ENCODE measurements around the gene MTX2.

The MTX2 gene

GRCh38 chr2:176269319-176270099, at the start of gene MTX2:
Gene MTX2 (plus strand): TSS chr2:176269442. CDS start chr2:176269630, 188 bp downstream.
- DNase-seq (ENCODE audit: low read depth, low spot score) = peak; percentile 16

GRCh38 chr2:176227874-176228273, 41.4 kb upstream of the MTX2 start:
- DNase-seq (ENCODE audit: low read depth, low spot score) = no peak

GRCh38 chr2:176234156-176234555, 35.1 kb upstream of the MTX2 start:
- no peak for DNase-seq (ENCODE audit: low read depth, low spot score)

GRCh38 chr2:176234940-176235339, 34.3 kb upstream of the MTX2 start:
- DNase-seq (ENCODE audit: low read depth, low spot score) = no peak

GRCh38 chr2:176237456-176237855, 31.8 kb upstream of the MTX2 start:
- no peak for DNase-seq (ENCODE audit: low read depth, low spot score)

- DNase-seq (ENCODE audit: low read depth, low spot score) = no peak
Observed at GRCh38 chr2:176239031-176239430, 30.2 kb upstream of the MTX2 start.

GRCh38 chr2:176240301-176240700, 28.9 kb upstream of the MTX2 start:
- no peak for DNase-seq (ENCODE audit: low read depth, low spot score)

- no peak for DNase-seq (ENCODE audit: low read depth, low spot score)
Observed at GRCh38 chr2:176242276-176242675, 27.0 kb upstream of the MTX2 start.

- DNase-seq (ENCODE audit: low read depth, low spot score) = no peak
Observed at GRCh38 chr2:176246331-176246730, 22.9 kb upstream of the MTX2 start.

GRCh38 chr2:176247859-176248258, 21.4 kb upstream of the MTX2 start:
- DNase-seq (ENCODE audit: low read depth, low spot score) = no peak

- DNase-seq (ENCODE audit: low read depth, low spot score) = no peak
Observed at GRCh38 chr2:176251928-176252327, 17.3 kb upstream of the MTX2 start.

- DNase-seq (ENCODE audit: low read depth, low spot score) = no peak
Observed at GRCh38 chr2:176260689-176261088, 8.6 kb upstream of the MTX2 start.

- no peak for DNase-seq (ENCODE audit: low read depth, low spot score)
Observed at GRCh38 chr2:176261136-176261535, 8.1 kb upstream of the MTX2 start.

- no peak for DNase-seq (ENCODE audit: low read depth, low spot score)
Observed at GRCh38 chr2:176268976-176269318, 295 bp upstream of the MTX2 start.

- DNase-seq (ENCODE audit: low read depth, low spot score) = no peak
Observed at GRCh38 chr2:176270100-176270750, 983 bp downstream of the MTX2 start.

GRCh38 chr2:176272870-176273459, 3.7 kb downstream of the MTX2 start:
- DNase-seq (ENCODE audit: low read depth, low spot score) = no peak

- no peak for DNase-seq (ENCODE audit: low read depth, low spot score)
Observed at GRCh38 chr2:176278927-176279326, 9.7 kb downstream of the MTX2 start.

GRCh38 chr2:176280156-176280555, 10.9 kb downstream of the MTX2 start:
- no peak for DNase-seq (ENCODE audit: low read depth, low spot score)

- no peak for DNase-seq (ENCODE audit: low read depth, low spot score)
Observed at GRCh38 chr2:176280867-176281658, 11.8 kb downstream of the MTX2 start.

GRCh38 chr2:176283291-176284068, 14.2 kb downstream of the MTX2 start:
- no peak for DNase-seq (ENCODE audit: low read depth, low spot score)

- no peak for DNase-seq (ENCODE audit: low read depth, low spot score)
Observed at GRCh38 chr2:176284461-176285049, 15.3 kb downstream of the MTX2 start.

Measured in brain pericyte (primary cell).